Heart right ventricle (tissue), 16 donors: ENCODE results near the gene TLE3. TPM values are rescaled to one million over a fixed set of nuclear protein-coding genes. Genes with fewer than 3 reads are reported as not detected.

Experiments
- ATAC-seq, 8 donors: fragments of 200-7000 bp; cut with Tn5 transposase; one replicate each; pipeline ENCODE4 v1.9.1; 2020; ENCODE audit warnings: mild to moderate bottlenecking in 8 of 8, moderate library complexity in 8 of 8, moderate number of reproducible peaks in 1 of 8
- DNase-seq, 2 donors: peaks; one replicate each; pipeline ENCODE4 v3.0.0-alpha.2; 2020
- H3K27ac ChIP-seq, 10 donors: fragments of 200-600 bp; sonication (generic) in 2 of 10; one replicate each; pipeline versions ENCODE4 v1.5.0 to v1.8.0; 2020 to 2022; ENCODE audit warnings: mild to moderate bottlenecking in 3 of 10
- H3K27me3 ChIP-seq, 7 donors: fragments of 200-600 bp; one replicate each; pipeline ENCODE4 v1.8.0; 2021 to 2022; ENCODE audit warnings: mild to moderate bottlenecking in 2 of 7
- H3K36me3 ChIP-seq, 9 donors: fragments of 200-600 bp; sonication (generic) in 1 of 9; one replicate each; pipeline versions ENCODE4 v1.5.0 to v1.8.0; 2020 to 2022; ENCODE audit warnings: mild to moderate bottlenecking in 2 of 9
- H3K4me1 ChIP-seq, 9 donors: fragments of 200-600 bp; sonication (generic) in 1 of 9; one replicate each; pipeline versions ENCODE4 v1.5.0 to v1.8.0; 2020 to 2022; ENCODE audit warnings: mild to moderate bottlenecking in 4 of 9
- H3K4me3 ChIP-seq, 10 donors: fragments of 200-600 bp; sonication (generic) in 2 of 10; one replicate each; pipeline versions ENCODE4 v1.5.0 to v1.8.0; 2020 to 2022; ENCODE audit warnings: mild to moderate bottlenecking in 7 of 10, moderate library complexity in 2 of 10
- H3K9me3 ChIP-seq, 11 donors: fragments of 200-600 bp in 10 of 11; sonication (generic) in 2 of 11; one replicate each; pipeline versions ENCODE4 v1.5.0 to v1.8.0; 2013 to 2022; ENCODE audit warnings: mild to moderate bottlenecking in 2 of 11, control low read depth in 1 of 11, moderate library complexity in 1 of 11
- WGBS, 2 donors: extraction: QIAGEN DNeasy Blood & Tissue Kit; methylation state at CpG; one replicate each; pipeline ENCODE4 v1.1.7; 2013; ENCODE audit warnings: inconsistent platforms in 1 of 2; 5-methylcytosine and 5-hydroxymethylcytosine counted together
- intact Hi-C, 10 donors: fragments of 100-400 bp; cut with DNase I; formaldehyde crosslinking; loops; one replicate each; pipeline versions ENCODE4 v1.11.1 to v1.14.2; 2022
- polyA plus RNA-seq, 2 donors: library from polyadenylated mRNA; stranded (reverse); fragments of 200-250 nt; gene quantifications; one replicate each; pipeline ENCODE4 v1.2.3, GENCODE V29; 2013
- total RNA-seq, 10 donors: library from RNA; stranded (reverse); fragmentation: NEBNext Ultra II Directional in 3 of 10; extraction: Animal tissue kit (Norgen Biotek cat#: 25700) in 3 of 10; gene quantifications; one replicate each; pipeline versions ENCODE4 v1.2.1 to v1.2.4, GENCODE V29; 2021 to 2023
- TF ChIP-seq, protein P1 (sequence below), 9 donors: fragments of 200-600 bp; sonication (generic) in 2 of 9; IDR thresholded peaks; one replicate each; pipeline versions ENCODE4 v1.5.0 to v1.8.0; 2021 to 2022; ENCODE audit warnings: antibody characterized with exemption in 9 of 9, mild to moderate bottlenecking in 5 of 9, moderate library complexity in 1 of 9
- donor health status: Arrhythmogenic right ventricular cardiomyopathy.
- donor health status: ischemic (EF 13 %, LVEDD 7.1; RV severe dilation, severe dysfunction).
- donor health status: healthy with polysubstance abuse.
- donor health status: DM: no; HTN: yes; CAD: no.
- donor health status: DM: no; HTN: no; CAD: no.
- donor health status: ischemic (EF 25% LVEDD 6.9; RV normal size, moderate dysfunction).
- donor health status: ischemic (EF 25% LVEDD 5.7; RV mildly dilated, moderate dysfunction).
- donor health status: healthy.
- donor health status: DM: yes; HTN: yes; CAD: no.
- donor health status: Ischemic cardiomyopathy.
- donor health status: ischemic (EF 35%, LVEDD 5.7; RV mildly dilated, moderate dysfunction).
- donor health status: nonischemic (EF 11% LVEDD 7.7; RV severe dilation, severe dysfunction).
- donor health status: DM: yes; HTN: yes; CAD: no.
- donor health status: PGD.
- donor health status: ischemic (EF 29% LVEDD 5.4; RV normal size, mild dysfunction).
- donor health status: nonischemic (EF 23%, LVEDD 6.1; RV moderate dilation, normal function).

TLE3 gene
- total and polyA plus RNA-seq, 12 donors = 7.5 to 21.7 (median 12.6) TPM

GRCh38 chr15:70046679-70047369, 50.9 kb downstream of the TLE3 start:
- ATAC-seq (peak in 2 of 8 donors; percentile 13 to 31), DNase-seq (no peak)
- peaks cover 0 to 7% (median 0%) of the 10 kb centered on the region in 9 donors for H3K4me1 ChIP-seq
- WGBS, 2 donors = 87 to 92% methylated on average over 5 of the region's 5 CpGs
- H3K27ac ChIP-seq = no peak overlapping the region
- H3K36me3 ChIP-seq = peaks cover 0 to 45% (median 21%) of the 10 kb centered on the region in 9 donors
- no peaks in the 10 kb centered on the region for H3K9me3 ChIP-seq
- H3K27me3 ChIP-seq = peaks cover 0 to 5% (median 0%) of the 10 kb centered on the region in 7 donors
- intact Hi-C loops = no loop called here
- no peak overlapping the region for H3K4me3 ChIP-seq
- TF ChIP-seq, protein P1, sequence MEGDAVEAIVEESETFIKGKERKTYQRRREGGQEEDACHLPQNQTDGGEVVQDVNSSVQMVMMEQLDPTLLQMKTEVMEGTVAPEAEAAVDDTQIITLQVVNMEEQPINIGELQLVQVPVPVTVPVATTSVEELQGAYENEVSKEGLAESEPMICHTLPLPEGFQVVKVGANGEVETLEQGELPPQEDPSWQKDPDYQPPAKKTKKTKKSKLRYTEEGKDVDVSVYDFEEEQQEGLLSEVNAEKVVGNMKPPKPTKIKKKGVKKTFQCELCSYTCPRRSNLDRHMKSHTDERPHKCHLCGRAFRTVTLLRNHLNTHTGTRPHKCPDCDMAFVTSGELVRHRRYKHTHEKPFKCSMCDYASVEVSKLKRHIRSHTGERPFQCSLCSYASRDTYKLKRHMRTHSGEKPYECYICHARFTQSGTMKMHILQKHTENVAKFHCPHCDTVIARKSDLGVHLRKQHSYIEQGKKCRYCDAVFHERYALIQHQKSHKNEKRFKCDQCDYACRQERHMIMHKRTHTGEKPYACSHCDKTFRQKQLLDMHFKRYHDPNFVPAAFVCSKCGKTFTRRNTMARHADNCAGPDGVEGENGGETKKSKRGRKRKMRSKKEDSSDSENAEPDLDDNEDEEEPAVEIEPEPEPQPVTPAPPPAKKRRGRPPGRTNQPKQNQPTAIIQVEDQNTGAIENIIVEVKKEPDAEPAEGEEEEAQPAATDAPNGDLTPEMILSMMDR (IDR thresholded peaks at IDR 0.05) = no peak

GRCh38 chr15:70045045-70045444, 52.7 kb downstream of the TLE3 start:
- intact Hi-C loops = no loop called here
- peaks cover 0 to 5% (median 0%) of the 10 kb centered on the region in 7 donors for H3K27me3 ChIP-seq
- H3K4me3 ChIP-seq = no peak overlapping the region
- peaks cover 0 to 28% (median 7%) of the 10 kb centered on the region in 9 donors for H3K36me3 ChIP-seq
- peaks cover 0 to 7% (median 0%) of the 10 kb centered on the region in 9 donors for H3K4me1 ChIP-seq
- no peak for ATAC-seq
- no peak overlapping the region for H3K27ac ChIP-seq
- DNase-seq = no peak
- H3K9me3 ChIP-seq = no peaks in the 10 kb centered on the region
- TF ChIP-seq, protein P1 (IDR thresholded peaks at IDR 0.05) = no peak

- TF ChIP-seq, protein P1 (IDR thresholded peaks at IDR 0.05) = no peak
- H3K9me3 ChIP-seq = no peaks in the 10 kb centered on the region
- H3K27ac ChIP-seq = no peak overlapping the region
- H3K27me3 ChIP-seq = peaks cover 0 to 5% (median 0%) of the 10 kb centered on the region in 7 donors
- peaks cover 0 to 19% (median 0%) of the 10 kb centered on the region in 9 donors for H3K36me3 ChIP-seq
- intact Hi-C loops = no loop called here
- 83 to 87% methylated on average over 3 of the region's 3 CpGs for WGBS, 2 donors
- H3K4me1 ChIP-seq = peaks cover 0 to 7% (median 0%) of the 10 kb centered on the region in 9 donors
- no peak overlapping the region for H3K4me3 ChIP-seq
- ATAC-seq (no peak), DNase-seq (no peak)
These were observed 53.5 kb downstream of the TLE3 start for GRCh38 chr15:70044168-70044567.

GRCh38 chr15:70043590-70043989, 54.1 kb downstream of the TLE3 start:
- no peak for ATAC-seq
- intact Hi-C loops = no loop called here

More at GRCh38 chr15:70043590-70043989, 54.1 kb downstream of the TLE3 start:
- Histone ChIP-seq H3K9me3 (no peaks in the 10 kb centered on the region), H3K27ac (no peak overlapping the region), H3K4me1 (peaks cover 0 to 7% (median 0%) of the 10 kb centered on the region in 9 donors), H3K27me3 (peaks cover 0 to 5% (median 0%) of the 10 kb centered on the region in 7 donors), H3K36me3 (peaks cover 0 to 13% (median 0%) of the 10 kb centered on the region in 9 donors), H3K4me3 (no peak overlapping the region)
- WGBS, 2 donors = 96% methylated on average over 1 of the region's 1 CpG
- TF ChIP-seq, protein P1 (IDR thresholded peaks at IDR 0.05) = no peak
- DNase-seq = no peak
